Regular cardiac myocyte (primary cell): ENCODE results near the gene TAC1. TPM values are rescaled to one million over a fixed set of nuclear protein-coding genes. Genes with fewer than 3 reads are reported as not detected.

Source experiments
- total RNA-seq: library from RNA; depleted of rRNA; stranded (reverse); fragments of >200 nt; gene quantifications from 2 replicates; pipeline ENCODE4 v1.2.3, GENCODE V29; 2014

TAC1 gene, protein sequence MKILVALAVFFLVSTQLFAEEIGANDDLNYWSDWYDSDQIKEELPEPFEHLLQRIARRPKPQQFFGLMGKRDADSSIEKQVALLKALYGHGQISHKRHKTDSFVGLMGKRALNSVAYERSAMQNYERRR
- total RNA-seq = 0.28 TPM in 1 of 2 replicates, not detected in the other

GRCh38 chr7:97731736-97732564, at the start of gene TAC1:
Gene TAC1, plus strand, starts transcription at chr7:97732086. Its CDS starts 527 bp downstream, at chr7:97732613.

Other genes starting within 250 kb of the TAC1 start
- 26.2 and 42.8 TPM in 2 replicates for gene ASNS, start 140.3 kb downstream of the TAC1 start, total RNA-seq